D721Med (cell line): ENCODE results near the gene CDHR2.

ENCODE experiments used
- DNase-seq: peaks from one replicate; pipeline ENCODE4 v3.0.0; 2011; ENCODE audit warnings: low spot score; ENCODE audit not compliant: insufficient read length
- FAIRE-seq: peaks from 2 replicates; lab custom pipeline; 2011; peaks lifted over from hg19 to GRCh38; lab: Jason Lieb, UNC
- TF ChIP-seq, protein P1 (sequence below): IDR thresholded peaks from 2 replicates; pipeline ENCODE4 v1.5.1; 2012; ENCODE audit warnings: mild to moderate bottlenecking, control low read depth; ENCODE audit not compliant: insufficient read depth; ENCODE audit errors: missing control alignments

Gene CDHR2

DNA sequence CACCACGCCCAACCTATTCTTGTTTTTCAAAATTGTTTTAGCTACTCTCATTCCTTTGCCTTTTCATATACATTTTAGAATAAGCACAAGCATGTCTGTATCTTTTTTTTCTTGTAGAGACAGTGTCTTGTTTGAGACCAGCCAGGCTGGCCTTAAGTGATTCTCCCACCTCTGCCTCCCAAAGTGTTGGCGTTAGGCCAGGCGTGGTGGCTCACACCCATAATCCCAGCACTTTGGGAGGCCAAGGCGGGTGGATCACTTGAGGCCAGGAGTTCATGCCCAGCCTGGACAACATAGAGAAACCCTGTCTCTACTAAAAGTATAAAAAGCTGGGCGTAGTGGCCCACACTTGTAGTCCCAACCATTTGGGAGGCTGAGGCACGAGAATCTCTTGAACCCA, 25.0 kb upstream of the CDHR2 start:
- no peak for FAIRE-seq
- TF ChIP-seq, protein P1, sequence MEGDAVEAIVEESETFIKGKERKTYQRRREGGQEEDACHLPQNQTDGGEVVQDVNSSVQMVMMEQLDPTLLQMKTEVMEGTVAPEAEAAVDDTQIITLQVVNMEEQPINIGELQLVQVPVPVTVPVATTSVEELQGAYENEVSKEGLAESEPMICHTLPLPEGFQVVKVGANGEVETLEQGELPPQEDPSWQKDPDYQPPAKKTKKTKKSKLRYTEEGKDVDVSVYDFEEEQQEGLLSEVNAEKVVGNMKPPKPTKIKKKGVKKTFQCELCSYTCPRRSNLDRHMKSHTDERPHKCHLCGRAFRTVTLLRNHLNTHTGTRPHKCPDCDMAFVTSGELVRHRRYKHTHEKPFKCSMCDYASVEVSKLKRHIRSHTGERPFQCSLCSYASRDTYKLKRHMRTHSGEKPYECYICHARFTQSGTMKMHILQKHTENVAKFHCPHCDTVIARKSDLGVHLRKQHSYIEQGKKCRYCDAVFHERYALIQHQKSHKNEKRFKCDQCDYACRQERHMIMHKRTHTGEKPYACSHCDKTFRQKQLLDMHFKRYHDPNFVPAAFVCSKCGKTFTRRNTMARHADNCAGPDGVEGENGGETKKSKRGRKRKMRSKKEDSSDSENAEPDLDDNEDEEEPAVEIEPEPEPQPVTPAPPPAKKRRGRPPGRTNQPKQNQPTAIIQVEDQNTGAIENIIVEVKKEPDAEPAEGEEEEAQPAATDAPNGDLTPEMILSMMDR: no peak
- DNase-seq: no peak

DNA sequence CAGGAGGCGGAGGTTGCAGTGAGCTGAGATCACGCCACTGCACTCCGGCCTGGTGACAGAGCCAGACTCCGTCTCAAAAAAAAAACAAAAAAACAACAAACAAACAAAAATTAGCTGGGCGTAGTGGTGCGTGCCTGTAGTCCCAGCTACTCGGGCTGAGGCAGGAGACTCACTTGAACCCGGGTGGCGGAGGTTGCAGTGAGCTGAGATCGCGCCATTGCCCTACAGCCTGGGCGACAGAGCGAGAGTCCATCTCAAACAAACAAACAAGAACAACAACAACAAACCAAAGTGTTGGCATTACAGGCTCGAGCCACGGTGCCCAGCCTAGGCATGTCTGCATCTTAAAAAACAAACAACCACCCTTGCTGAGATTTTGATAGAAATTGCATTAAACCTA, 24.2 kb upstream of the CDHR2 start:
- no peak for DNase-seq
- TF ChIP-seq, protein P1: no peak
- FAIRE-seq: no peak

DNA sequence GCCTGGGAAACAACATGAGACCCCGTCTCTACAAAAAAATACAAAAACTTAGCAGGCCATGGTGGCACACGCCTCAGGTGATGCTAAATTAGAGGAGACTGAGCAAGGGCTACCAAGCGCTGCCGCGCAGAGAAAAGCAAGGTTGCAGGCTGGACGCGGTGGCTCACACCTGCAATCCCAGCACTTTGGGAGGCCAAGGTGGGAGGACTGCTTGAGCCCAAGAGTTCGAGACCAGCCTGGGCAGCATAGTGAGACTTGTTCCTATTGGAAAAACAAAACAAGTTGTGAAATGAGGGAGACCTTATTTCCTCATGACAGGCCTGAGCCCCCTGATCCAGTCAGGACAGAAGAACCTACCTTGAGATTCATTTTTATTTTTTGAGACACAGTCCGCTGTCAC, 23.5 kb upstream of the CDHR2 start:
- TF ChIP-seq, protein P1: no peak
- DNase-seq (no peak), FAIRE-seq (no peak)

DNA sequence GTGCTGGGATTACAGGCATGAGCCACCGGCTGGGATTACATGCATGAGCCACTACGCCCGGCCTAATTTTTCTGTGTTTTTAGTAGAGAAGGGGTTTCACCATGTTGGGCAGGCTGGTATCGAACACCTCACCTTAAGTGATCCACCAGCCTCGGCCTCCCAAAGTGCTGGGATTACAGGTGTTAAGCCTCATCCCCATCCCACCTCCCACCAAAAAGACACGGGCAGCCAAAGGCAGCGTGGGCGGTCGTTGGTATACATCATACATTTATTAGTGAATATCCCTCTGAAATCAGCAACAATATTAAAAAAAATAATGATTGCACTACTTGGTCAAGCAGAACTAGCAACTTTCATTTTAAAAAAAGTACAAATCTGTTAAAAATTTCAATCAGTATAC, 22.7 kb upstream of the CDHR2 start:
- DNase-seq (no peak), FAIRE-seq (no peak)
- TF ChIP-seq, protein P1: no peak

DNA sequence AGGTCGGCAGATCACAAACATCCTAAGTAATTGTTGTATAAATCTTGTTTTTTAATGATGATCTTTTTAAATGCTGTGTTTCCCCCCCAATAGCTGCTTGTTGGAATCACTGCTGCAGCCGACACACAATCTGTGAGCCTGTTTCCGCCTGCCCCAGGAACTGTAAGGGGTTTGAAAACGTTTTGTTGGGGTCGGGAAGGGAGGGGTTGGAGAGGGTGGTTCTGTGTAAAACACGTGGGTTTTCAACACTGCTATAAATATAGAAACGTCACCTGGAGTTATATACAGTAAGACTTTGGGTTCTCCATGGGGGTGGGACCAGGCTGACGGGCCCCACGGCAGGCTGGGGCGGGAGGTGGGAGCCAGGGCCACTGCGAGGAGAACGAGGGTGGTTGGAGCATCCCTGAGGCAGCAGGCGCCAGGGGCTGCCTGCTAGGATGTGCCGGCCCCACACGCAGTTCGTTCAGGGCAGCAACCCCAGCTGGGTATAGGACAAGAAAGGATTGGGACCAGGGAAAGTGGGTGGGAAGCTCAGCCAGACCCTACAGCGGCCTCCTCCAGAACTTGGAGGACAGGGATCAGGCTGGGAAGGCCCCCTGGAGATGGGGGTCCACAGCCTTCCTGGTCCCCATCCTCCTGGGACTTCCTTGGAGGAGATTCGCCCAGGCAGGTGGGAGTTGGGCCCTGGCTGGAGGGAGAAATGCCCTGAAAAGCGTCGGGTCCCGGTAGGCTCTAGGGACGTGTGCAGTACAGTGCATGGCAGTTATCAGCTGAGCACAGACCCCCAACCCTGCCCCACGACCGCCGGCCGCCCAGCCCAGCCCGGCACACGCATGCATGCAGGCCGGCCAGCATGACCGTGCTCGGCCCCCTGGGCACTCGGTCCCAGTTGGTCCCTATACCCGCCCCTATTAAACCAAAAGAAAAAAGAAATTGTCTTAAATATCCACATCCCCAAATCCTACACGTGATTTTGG, 21.6 kb upstream of the CDHR2 start:
- no peak for DNase-seq
- TF ChIP-seq, protein P1: no peak
- FAIRE-seq: no peak

DNA sequence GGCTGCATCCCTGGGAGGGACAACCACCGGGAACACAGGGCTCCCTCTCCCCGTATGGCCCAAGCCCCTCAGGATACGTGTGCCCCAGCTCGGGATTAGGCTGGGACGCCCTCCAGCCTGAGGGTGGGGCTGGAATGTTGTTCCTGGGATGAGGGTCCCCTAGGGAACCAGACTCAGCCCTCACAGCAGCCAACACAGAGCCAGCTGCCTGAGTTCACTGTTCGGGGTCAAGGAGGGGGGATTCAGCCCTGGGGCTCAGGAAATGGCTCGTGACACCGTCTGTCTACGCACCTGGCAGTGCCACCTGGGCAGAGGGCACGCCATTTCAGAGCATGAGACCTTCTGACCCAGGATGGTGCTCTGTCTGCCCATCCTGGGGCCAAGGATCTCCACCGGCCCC, 20.8 kb upstream of the CDHR2 start:
- FAIRE-seq (no peak), DNase-seq (no peak)
- TF ChIP-seq, protein P1: no peak

DNA sequence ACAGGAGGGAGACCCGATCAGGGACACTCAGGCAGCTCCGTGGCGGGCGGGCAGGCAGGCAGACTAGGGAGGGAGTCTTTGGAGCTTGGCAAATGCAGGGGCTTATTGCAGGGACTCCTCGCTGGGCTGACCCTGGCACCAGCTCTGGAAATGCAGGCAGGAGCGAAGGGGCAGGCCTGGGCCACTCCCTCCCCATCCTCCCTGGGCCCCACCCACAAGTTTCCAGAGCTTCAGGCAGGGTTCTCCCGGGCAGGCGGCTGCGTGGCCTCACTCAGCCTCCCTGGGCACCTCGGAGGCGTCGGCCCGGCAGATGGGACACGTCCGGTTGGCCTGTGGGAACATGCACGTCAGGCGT, 20.4 kb upstream of the CDHR2 start:
- TF ChIP-seq, protein P1: no peak
- DNase-seq (no peak), FAIRE-seq (no peak)
